Activated CD4-positive, alpha-beta T cell treated with anti-CD3 and anti-CD28 coated beads, Interleukin-2, amount 50 U/mL, for 16 hours (primary cell): ENCODE measurements around the gene DEFB114.
"Not testable (repeated sequence)": the region's sequence is repeated elsewhere in the genome, so short reads cannot be mapped to it uniquely, and the experiment has no call there.

Experiments
- DNase-seq: peaks from one replicate; pipeline ENCODE4 v3.0.0-alpha.2; 2020

Gene DEFB114

GRCh38 chr6:49964064-49964463, at the start of gene DEFB114:
Gene DEFB114 (minus strand): TSS chr6:49964164. CDS start chr6:49964105, 59 bp downstream.
- DNase-seq: no peak

- no peak for DNase-seq
Measured at GRCh38 chr6:50007819-50008218, 43.9 kb upstream of the DEFB114 start.

GRCh38 chr6:50003139-50003538, 39.2 kb upstream of the DEFB114 start:
- DNase-seq: no peak

GRCh38 chr6:49995278-49995677, 31.3 kb upstream of the DEFB114 start:
- no peak for DNase-seq

GRCh38 chr6:49988900-49989299, 24.9 kb upstream of the DEFB114 start:
- DNase-seq: no peak

GRCh38 chr6:49987749-49988148, 23.8 kb upstream of the DEFB114 start:
- DNase-seq: no peak

GRCh38 chr6:49986551-49986950, 22.6 kb upstream of the DEFB114 start:
- no peak for DNase-seq

GRCh38 chr6:49982046-49982445, 18.1 kb upstream of the DEFB114 start:
- DNase-seq: no peak

- DNase-seq: peak; percentile 1
Measured at GRCh38 chr6:49980898-49981297, 16.9 kb upstream of the DEFB114 start.

GRCh38 chr6:49979584-49979983, 15.6 kb upstream of the DEFB114 start:
- no peak for DNase-seq

GRCh38 chr6:49978332-49979226, 14.6 kb upstream of the DEFB114 start:
- DNase-seq: no peak

- no peak for DNase-seq
Measured at GRCh38 chr6:49969605-49970004, 5.6 kb upstream of the DEFB114 start, which contains the start of gene DEFB113. Gene DEFB113 (minus strand): TSS chr6:49969625. CDS start chr6:49969625, 0 bp downstream.

- no peak for DNase-seq
Measured at GRCh38 chr6:49966823-49967222, 2.9 kb upstream of the DEFB114 start.

- DNase-seq: no peak
Measured at GRCh38 chr6:49966334-49966733, 2.4 kb upstream of the DEFB114 start.

- DNase-seq: no peak
Measured at GRCh38 chr6:49958180-49958579, 5.8 kb downstream of the DEFB114 start.

GRCh38 chr6:49955847-49956246, 8.1 kb downstream of the DEFB114 start:
- DNase-seq: no peak

GRCh38 chr6:49951926-49952325, 12.0 kb downstream of the DEFB114 start:
- no peak for DNase-seq

- DNase-seq: no peak
Measured at GRCh38 chr6:49950415-49950751, 13.6 kb downstream of the DEFB114 start.

- no peak for DNase-seq
Measured at GRCh38 chr6:49949062-49949461, 14.9 kb downstream of the DEFB114 start.

GRCh38 chr6:49946835-49947234, 17.1 kb downstream of the DEFB114 start:
- no peak for DNase-seq

- not testable (repeated sequence) for DNase-seq
Measured at GRCh38 chr6:49944068-49944467, 19.9 kb downstream of the DEFB114 start.

- no peak for DNase-seq
Measured at GRCh38 chr6:49939993-49940498, 23.9 kb downstream of the DEFB114 start.

- DNase-seq: no peak
Measured at GRCh38 chr6:49937811-49938210, 26.2 kb downstream of the DEFB114 start.

- no peak for DNase-seq
Measured at GRCh38 chr6:49937017-49937416, 26.9 kb downstream of the DEFB114 start.

- no peak for DNase-seq
Measured at GRCh38 chr6:49935387-49935786, 28.6 kb downstream of the DEFB114 start.
